ENCODE data around the gene CFTR.

CFTR gene

GRCh38 chr7:117550625-117551024 is 70.8 kb downstream of the CFTR start:
- H3K9me3 ChIP-seq (ENCODE audit: control insufficient read depth in 2 of 2, low read length in 2 of 2), result no peaks in the 10 kb centered on the region
- H3K4me3 ChIP-seq (ENCODE audit: low read length in 2 of 2), result no peak overlapping the region
- H3K9ac ChIP-seq (ENCODE audit: low read length in 2 of 2), result no peak overlapping the region
- no peak overlapping the region for H3K27ac ChIP-seq (ENCODE audit: low read length)
- no peaks in the 10 kb centered on the region for H3K4me1 ChIP-seq (ENCODE audit: control insufficient read depth, insufficient read depth, low read length)
- H3K27me3 ChIP-seq (ENCODE audit: control insufficient read depth in 1 of 2, insufficient read depth in 2 of 2, low read length in 2 of 2), result no peaks in the 10 kb centered on the region
- no peaks in the 10 kb centered on the region for H3K36me3 ChIP-seq (ENCODE audit: control insufficient read depth in 2 of 2, insufficient read depth in 2 of 2, low read length in 2 of 2)

DNA sequence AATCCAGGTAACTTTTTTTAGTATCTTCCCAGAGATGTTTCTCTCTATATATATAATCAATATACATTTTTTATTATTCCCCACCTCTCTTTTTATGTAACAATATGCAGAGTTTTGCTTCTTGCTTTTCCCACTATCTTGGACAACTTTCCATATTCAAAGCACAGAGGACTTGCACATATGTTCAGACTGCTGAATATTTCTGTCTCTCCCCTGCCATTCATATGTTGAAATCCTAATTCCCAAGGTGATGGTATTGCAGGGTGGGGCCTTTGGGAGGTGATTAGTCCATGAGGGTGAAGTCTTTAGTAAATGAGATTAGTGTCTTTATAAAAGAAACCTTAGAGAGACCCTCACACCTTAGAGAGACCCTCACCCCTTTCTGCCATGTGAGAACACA is 72.8 kb downstream of the CFTR start:
- Histone ChIP-seq H3K9ac (ENCODE audit: low read length in 2 of 2) (no peak overlapping the region), H3K27ac (ENCODE audit: low read length) (no peak overlapping the region), H3K4me1 (ENCODE audit: control insufficient read depth, insufficient read depth, low read length) (no peaks in the 10 kb centered on the region), H3K27me3 (ENCODE audit: control insufficient read depth in 1 of 2, insufficient read depth in 2 of 2, low read length in 2 of 2) (no peaks in the 10 kb centered on the region), H3K36me3 (ENCODE audit: control insufficient read depth in 2 of 2, insufficient read depth in 2 of 2, low read length in 2 of 2) (no peaks in the 10 kb centered on the region), H3K9me3 (ENCODE audit: control insufficient read depth in 2 of 2, low read length in 2 of 2) (no peaks in the 10 kb centered on the region), H3K4me3 (ENCODE audit: low read length in 2 of 2) (no peak overlapping the region)

DNA sequence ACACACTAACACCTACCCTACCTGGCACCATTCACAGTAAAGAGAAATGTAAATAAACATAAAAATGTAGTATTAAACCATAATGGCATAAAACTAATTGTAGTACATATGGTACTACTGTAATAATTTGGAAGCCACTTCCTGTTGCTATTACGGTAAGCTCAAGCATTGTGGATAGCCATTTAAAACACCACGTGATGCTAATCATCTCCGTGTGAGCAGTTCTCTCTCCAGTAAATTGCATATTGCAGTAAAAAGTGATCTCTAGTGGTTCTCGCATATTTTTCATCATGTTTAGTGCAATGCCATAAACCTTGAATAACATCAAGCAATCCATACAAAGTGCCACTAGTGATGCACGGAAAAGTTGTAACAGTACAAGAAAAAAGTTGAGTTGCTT is 75.4 kb downstream of the CFTR start:
- no peaks in the 10 kb centered on the region for H3K36me3 ChIP-seq (ENCODE audit: control insufficient read depth in 2 of 2, insufficient read depth in 2 of 2, low read length in 2 of 2)
- H3K27me3 ChIP-seq (ENCODE audit: control insufficient read depth in 1 of 2, insufficient read depth in 2 of 2, low read length in 2 of 2), result no peaks in the 10 kb centered on the region
- H3K4me3 ChIP-seq (ENCODE audit: low read length in 2 of 2), result no peak overlapping the region
- no peak overlapping the region for H3K27ac ChIP-seq (ENCODE audit: low read length)
- H3K4me1 ChIP-seq (ENCODE audit: control insufficient read depth, insufficient read depth, low read length), result no peaks in the 10 kb centered on the region
- no peaks in the 10 kb centered on the region for H3K9me3 ChIP-seq (ENCODE audit: control insufficient read depth in 2 of 2, low read length in 2 of 2)
- no peak overlapping the region for H3K9ac ChIP-seq (ENCODE audit: low read length in 2 of 2)

DNA sequence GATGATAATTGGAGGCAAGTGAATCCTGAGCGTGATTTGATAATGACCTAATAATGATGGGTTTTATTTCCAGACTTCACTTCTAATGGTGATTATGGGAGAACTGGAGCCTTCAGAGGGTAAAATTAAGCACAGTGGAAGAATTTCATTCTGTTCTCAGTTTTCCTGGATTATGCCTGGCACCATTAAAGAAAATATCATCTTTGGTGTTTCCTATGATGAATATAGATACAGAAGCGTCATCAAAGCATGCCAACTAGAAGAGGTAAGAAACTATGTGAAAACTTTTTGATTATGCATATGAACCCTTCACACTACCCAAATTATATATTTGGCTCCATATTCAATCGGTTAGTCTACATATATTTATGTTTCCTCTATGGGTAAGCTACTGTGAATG is 79.6 kb downstream of the CFTR start:
- no peak overlapping the region for H3K4me3 ChIP-seq (ENCODE audit: low read length in 2 of 2)
- no peak overlapping the region for H3K27ac ChIP-seq (ENCODE audit: low read length)
- H3K4me1 ChIP-seq (ENCODE audit: control insufficient read depth, insufficient read depth, low read length), result no peaks in the 10 kb centered on the region
- no peaks in the 10 kb centered on the region for H3K9me3 ChIP-seq (ENCODE audit: control insufficient read depth in 2 of 2, low read length in 2 of 2)
- H3K36me3 ChIP-seq (ENCODE audit: control insufficient read depth in 2 of 2, insufficient read depth in 2 of 2, low read length in 2 of 2), result no peaks in the 10 kb centered on the region
- H3K27me3 ChIP-seq (ENCODE audit: control insufficient read depth in 1 of 2, insufficient read depth in 2 of 2, low read length in 2 of 2), result no peaks in the 10 kb centered on the region
- H3K9ac ChIP-seq (ENCODE audit: low read length in 2 of 2), result no peak overlapping the region

DNA sequence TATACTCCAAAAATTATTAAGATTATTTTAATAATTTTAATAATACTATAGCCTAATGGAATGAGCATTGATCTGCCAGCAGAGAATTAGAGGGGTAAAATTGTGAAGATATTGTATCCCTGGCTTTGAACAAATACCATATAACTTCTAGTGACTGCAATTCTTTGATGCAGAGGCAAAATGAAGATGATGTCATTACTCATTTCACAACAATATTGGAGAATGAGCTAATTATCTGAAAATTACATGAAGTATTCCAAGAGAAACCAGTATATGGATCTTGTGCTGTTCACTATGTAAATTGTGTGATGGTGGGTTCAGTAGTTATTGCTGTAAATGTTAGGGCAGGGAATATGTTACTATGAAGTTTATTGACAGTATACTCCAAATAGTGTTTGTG is 80.2 kb downstream of the CFTR start:
- no peaks in the 10 kb centered on the region for H3K9me3 ChIP-seq (ENCODE audit: control insufficient read depth in 2 of 2, low read length in 2 of 2)
- H3K27me3 ChIP-seq (ENCODE audit: control insufficient read depth in 1 of 2, insufficient read depth in 2 of 2, low read length in 2 of 2), result no peaks in the 10 kb centered on the region
- H3K4me1 ChIP-seq (ENCODE audit: control insufficient read depth, insufficient read depth, low read length), result no peaks in the 10 kb centered on the region
- no peak overlapping the region for H3K4me3 ChIP-seq (ENCODE audit: low read length in 2 of 2)
- no peak overlapping the region for H3K9ac ChIP-seq (ENCODE audit: low read length in 2 of 2)
- no peaks in the 10 kb centered on the region for H3K36me3 ChIP-seq (ENCODE audit: control insufficient read depth in 2 of 2, insufficient read depth in 2 of 2, low read length in 2 of 2)
- no peak overlapping the region for H3K27ac ChIP-seq (ENCODE audit: low read length)

- no peaks in the 10 kb centered on the region for H3K4me1 ChIP-seq (ENCODE audit: control insufficient read depth, insufficient read depth, low read length)
- no peak overlapping the region for H3K4me3 ChIP-seq (ENCODE audit: low read length in 2 of 2)
- H3K9me3 ChIP-seq (ENCODE audit: control insufficient read depth in 2 of 2, low read length in 2 of 2), result no peaks in the 10 kb centered on the region
- H3K9ac ChIP-seq (ENCODE audit: low read length in 2 of 2), result no peak overlapping the region
- no peaks in the 10 kb centered on the region for H3K27me3 ChIP-seq (ENCODE audit: control insufficient read depth in 1 of 2, insufficient read depth in 2 of 2, low read length in 2 of 2)
- H3K36me3 ChIP-seq (ENCODE audit: control insufficient read depth in 2 of 2, insufficient read depth in 2 of 2, low read length in 2 of 2), result no peaks in the 10 kb centered on the region
- H3K27ac ChIP-seq (ENCODE audit: low read length), result no peak overlapping the region
Observed at GRCh38 chr7:117562759-117563158, 82.9 kb downstream of the CFTR start.

DNA sequence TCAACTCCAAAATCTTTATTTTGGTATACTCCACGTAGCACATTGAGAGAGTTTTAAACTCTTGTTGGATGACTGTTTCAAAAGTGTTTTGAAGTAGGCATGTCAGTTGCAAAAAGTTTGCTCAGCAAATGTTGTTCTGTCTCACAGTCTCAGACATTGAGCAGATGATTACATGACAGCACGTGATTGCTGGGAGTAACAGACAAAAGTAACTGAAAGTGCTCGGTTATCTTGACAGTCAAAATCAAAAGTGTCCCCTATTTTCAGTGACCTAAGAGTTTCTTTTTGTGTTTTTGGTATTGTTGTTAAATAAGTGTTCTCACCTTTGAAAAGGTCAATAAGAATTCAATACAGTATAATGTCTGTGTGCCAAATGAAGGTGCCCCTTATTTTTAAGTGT is 84.3 kb downstream of the CFTR start:
- no peaks in the 10 kb centered on the region for H3K27me3 ChIP-seq (ENCODE audit: control insufficient read depth in 1 of 2, insufficient read depth in 2 of 2, low read length in 2 of 2)
- H3K9ac ChIP-seq (ENCODE audit: low read length in 2 of 2), result no peak overlapping the region
- no peaks in the 10 kb centered on the region for H3K36me3 ChIP-seq (ENCODE audit: control insufficient read depth in 2 of 2, insufficient read depth in 2 of 2, low read length in 2 of 2)
- no peaks in the 10 kb centered on the region for H3K9me3 ChIP-seq (ENCODE audit: control insufficient read depth in 2 of 2, low read length in 2 of 2)
- no peak overlapping the region for H3K4me3 ChIP-seq (ENCODE audit: low read length in 2 of 2)
- H3K27ac ChIP-seq (ENCODE audit: low read length), result no peak overlapping the region
- H3K4me1 ChIP-seq (ENCODE audit: control insufficient read depth, insufficient read depth, low read length), result no peaks in the 10 kb centered on the region

GRCh38 chr7:117564627-117565026 is 84.8 kb downstream of the CFTR start:
- H3K27ac ChIP-seq (ENCODE audit: low read length), result no peak overlapping the region

GRCh38 chr7:117565226-117565625 is 85.4 kb downstream of the CFTR start:
- Histone ChIP-seq H3K9ac (ENCODE audit: low read length in 2 of 2) (no peak overlapping the region), H3K27ac (ENCODE audit: low read length) (no peak overlapping the region), H3K4me1 (ENCODE audit: control insufficient read depth, insufficient read depth, low read length) (no peaks in the 10 kb centered on the region), H3K36me3 (ENCODE audit: control insufficient read depth in 2 of 2, insufficient read depth in 2 of 2, low read length in 2 of 2) (no peaks in the 10 kb centered on the region), H3K9me3 (ENCODE audit: control insufficient read depth in 2 of 2, low read length in 2 of 2) (no peaks in the 10 kb centered on the region), H3K27me3 (ENCODE audit: control insufficient read depth in 1 of 2, insufficient read depth in 2 of 2, low read length in 2 of 2) (no peaks in the 10 kb centered on the region), H3K4me3 (ENCODE audit: low read length in 2 of 2) (no peak overlapping the region)

More at GRCh38 chr7:117564627-117565026, 84.8 kb downstream of the CFTR start:
- Histone ChIP-seq H3K9ac (ENCODE audit: low read length in 2 of 2) (no peak overlapping the region), H3K4me1 (ENCODE audit: control insufficient read depth, insufficient read depth, low read length) (no peaks in the 10 kb centered on the region), H3K9me3 (ENCODE audit: control insufficient read depth in 2 of 2, low read length in 2 of 2) (no peaks in the 10 kb centered on the region), H3K27me3 (ENCODE audit: control insufficient read depth in 1 of 2, insufficient read depth in 2 of 2, low read length in 2 of 2) (no peaks in the 10 kb centered on the region), H3K36me3 (ENCODE audit: control insufficient read depth in 2 of 2, insufficient read depth in 2 of 2, low read length in 2 of 2) (no peaks in the 10 kb centered on the region), H3K4me3 (ENCODE audit: low read length in 2 of 2) (no peak overlapping the region)

- Histone ChIP-seq H3K4me1 (ENCODE audit: control insufficient read depth, insufficient read depth, low read length) (no peaks in the 10 kb centered on the region), H3K27ac (ENCODE audit: low read length) (no peak overlapping the region), H3K4me3 (ENCODE audit: low read length in 2 of 2) (no peak overlapping the region), H3K27me3 (ENCODE audit: control insufficient read depth in 1 of 2, insufficient read depth in 2 of 2, low read length in 2 of 2) (no peaks in the 10 kb centered on the region), H3K9me3 (ENCODE audit: control insufficient read depth in 2 of 2, low read length in 2 of 2) (no peaks in the 10 kb centered on the region), H3K36me3 (ENCODE audit: control insufficient read depth in 2 of 2, insufficient read depth in 2 of 2, low read length in 2 of 2) (no peaks in the 10 kb centered on the region), H3K9ac (ENCODE audit: low read length in 2 of 2) (no peak overlapping the region)
Observed at GRCh38 chr7:117567781-117568180, 88.0 kb downstream of the CFTR start.

DNA sequence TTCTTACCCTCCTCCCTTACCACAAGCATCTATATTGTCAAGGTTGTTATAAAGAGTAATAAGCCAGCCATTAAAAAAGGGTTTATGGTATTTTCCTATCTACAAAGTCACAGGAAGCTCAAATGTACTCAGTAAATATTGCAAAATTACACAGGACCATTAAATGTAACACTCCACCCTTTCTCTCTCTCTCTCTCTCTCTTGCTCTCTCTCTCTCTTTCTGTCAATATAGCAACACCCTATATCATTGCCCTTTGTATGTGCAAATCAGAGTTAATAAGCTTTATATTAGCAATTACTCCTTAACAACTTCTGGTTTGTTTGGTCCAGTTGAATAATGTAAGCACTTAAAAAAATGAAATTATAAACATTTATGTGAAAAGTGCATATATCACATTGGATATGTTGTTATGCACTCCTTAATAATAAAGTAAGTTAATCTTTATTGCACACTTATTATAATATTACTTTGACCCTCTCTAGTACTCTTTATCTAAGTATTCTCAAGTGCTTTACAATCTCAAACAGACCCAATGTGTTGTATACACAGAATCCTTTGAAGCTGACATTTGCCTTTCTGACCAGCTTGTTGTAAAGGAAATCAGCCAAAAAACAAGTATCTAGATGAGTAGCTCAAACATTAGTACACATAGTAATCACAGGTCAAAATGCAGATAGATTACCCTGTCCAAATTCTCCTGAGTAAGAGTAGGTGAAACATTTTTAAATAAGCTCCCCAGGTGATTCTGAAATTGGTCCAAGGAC is 93.2 kb downstream of the CFTR start:
- H3K9ac ChIP-seq (ENCODE audit: low read length in 2 of 2), result no peak overlapping the region
- no peaks in the 10 kb centered on the region for H3K9me3 ChIP-seq (ENCODE audit: control insufficient read depth in 2 of 2, low read length in 2 of 2)
- H3K36me3 ChIP-seq (ENCODE audit: control insufficient read depth in 2 of 2, insufficient read depth in 2 of 2, low read length in 2 of 2), result no peaks in the 10 kb centered on the region
- no peak overlapping the region for H3K27ac ChIP-seq (ENCODE audit: low read length)
- no peaks in the 10 kb centered on the region for H3K4me1 ChIP-seq (ENCODE audit: control insufficient read depth, insufficient read depth, low read length)
- no peaks in the 10 kb centered on the region for H3K27me3 ChIP-seq (ENCODE audit: control insufficient read depth in 1 of 2, insufficient read depth in 2 of 2, low read length in 2 of 2)
- H3K4me3 ChIP-seq (ENCODE audit: low read length in 2 of 2), result no peak overlapping the region
